ENCODE results near the gene TIAM2.

Gene TIAM2

GRCh38 chr6:155306958-155307357 lies 311.8 kb downstream of the TIAM2 start:
- TF ChIP-seq CTCF (IDR thresholded peaks at IDR 0.05; ENCODE audit: extremely low read depth, insufficient read depth, missing control alignments) = no peak
- DNase-seq (ENCODE audit: low spot score) = no peak
- in situ Hi-C loops (cut with MboI; ENCODE audit: low pct_unique_long_range_greater_than_20kb, low sequenced_read_pairs, unreplicated experiment) = no loop called here
